Activated CD4-positive, CD25-positive, alpha-beta regulatory T cell treated with anti-CD3 and anti-CD28 coated beads, Interleukin-2, amount 50 U/mL, for 24 hours (primary cell): ENCODE results near the gene KIF1B.

ENCODE experiments used
- ATAC-seq, 2 donors: fragments of 150-1000 bp; cut with Tn5 transposase; one replicate each; pipeline ENCODE4 v1.10.0; 2021; ENCODE audit warnings: mild to moderate bottlenecking in 1 of 2, moderate library complexity in 1 of 2

KIF1B gene

DNA sequence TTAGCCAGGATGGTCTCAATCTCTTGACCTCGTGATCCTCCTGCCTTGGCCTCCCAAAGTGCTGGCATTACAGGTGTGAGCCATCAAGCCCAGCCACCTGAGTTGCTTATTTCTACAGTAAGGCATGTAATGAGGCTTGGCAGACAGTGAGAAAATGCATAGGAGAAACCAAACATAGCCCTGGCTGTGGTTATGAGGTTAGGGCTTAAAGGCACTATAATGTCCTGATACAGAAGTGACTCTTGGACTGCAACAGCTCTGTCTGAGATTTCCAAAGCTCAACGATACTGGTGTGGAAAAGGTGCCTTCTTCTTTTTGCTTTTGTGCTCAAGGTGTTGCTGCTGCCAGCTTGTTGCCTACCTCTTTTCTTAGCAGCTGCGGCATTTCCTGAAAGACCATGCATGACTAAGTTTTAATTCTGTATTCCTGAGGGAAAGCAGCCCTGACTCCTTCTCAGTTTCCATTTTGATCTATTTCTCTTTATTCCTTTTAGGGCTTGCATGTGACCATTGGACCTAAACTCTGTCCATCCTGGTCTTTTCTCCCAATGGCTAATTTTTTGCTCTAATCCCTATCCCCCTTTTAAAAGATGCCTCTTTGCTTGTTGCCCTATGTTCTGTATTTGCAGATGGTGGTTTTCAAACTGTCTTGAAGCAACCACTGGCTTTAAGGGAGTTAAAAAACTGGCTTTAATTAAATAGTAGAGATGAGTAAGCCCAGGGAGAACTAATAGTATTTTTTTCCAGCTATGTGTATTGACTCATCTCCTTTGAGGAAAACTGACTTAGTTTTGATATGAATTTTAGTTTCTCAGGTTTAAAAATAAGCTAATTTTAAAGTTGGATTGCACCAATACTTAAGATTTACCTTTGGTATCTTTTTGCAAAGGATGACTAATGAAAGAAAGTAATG is 70.3 kb downstream of the KIF1B start:
- peak; percentile 54 to 60 for ATAC-seq

DNA sequence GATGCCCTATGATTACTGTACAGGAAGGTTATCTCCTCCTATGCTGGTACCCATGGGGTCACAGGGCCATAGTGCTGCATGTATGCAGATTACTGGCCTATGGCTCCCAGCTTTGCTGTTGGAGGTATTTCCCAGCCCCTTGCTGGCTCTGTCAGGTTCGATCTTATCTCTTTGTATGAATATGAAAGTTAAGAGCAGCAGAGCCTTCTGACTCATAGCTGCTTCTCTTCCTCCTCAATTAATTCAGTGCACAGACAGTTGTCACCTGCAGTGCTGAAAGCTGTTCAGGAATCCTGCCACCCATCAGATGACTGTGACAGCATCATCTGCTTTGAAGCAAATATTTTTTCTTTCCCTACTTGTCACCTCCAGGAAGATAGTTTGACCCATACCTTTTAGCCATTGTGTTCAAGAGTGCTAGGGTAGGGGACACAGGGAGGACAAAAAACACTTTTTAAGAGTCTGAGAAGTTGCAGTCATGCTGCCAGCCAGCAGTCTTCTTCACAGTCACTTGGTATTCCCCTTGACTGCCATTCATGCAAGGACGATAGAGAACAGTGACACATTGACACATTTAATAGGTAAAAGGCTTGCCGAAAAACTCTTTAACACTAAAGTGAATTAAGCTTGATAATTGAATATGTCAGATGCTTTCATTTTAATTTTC is 73.1 kb downstream of the KIF1B start:
- peak; percentile 81 to 83 for ATAC-seq

DNA sequence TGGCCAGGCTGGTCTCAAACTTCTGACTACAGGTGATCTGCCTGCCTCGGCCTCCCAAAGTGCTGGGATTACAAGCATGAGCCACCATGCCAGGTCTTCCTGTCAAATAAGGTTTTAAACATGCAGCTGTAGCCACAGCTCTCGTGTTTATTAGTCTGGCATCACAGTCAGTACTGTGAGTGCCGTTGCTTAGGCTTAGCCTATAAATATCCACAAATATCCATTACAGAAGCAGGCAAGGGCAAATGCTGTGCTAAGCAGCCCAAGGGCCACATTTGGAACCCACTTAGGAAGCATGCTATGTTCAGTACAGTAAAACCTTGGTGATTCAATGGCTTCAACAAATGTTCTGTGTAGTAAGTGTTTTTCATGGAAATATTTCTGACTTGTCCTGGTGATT is 75.9 kb downstream of the KIF1B start:
- ATAC-seq: no peak

DNA sequence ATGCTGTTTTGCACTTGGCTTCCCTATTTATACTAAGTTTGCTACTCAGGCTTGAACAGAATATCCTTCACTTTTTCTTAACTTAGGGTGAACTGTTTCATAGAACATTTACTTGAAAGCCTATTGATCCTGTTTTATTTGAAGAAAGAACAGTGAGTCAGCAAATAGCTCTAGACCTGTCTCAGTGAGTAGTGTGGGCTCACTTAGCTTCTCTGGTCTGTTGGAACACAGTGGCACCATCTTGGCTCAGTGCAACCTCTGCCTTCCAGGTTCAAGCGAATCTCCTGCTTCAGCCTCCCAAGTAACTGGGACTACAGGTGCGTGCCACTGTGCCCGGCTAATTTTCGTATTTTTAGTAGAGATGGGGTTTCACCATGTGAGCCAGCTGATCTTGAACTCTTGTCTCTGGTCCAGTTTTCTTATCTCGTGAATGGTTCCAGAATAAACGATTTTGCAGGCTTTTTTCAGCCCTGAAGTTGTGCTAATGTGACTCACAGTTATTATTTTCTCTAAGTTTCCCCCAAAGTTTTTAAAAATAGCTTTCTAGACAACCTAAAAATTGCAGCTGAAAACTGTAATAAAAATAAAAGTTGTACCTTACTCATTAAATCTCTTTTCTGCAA is 76.8 kb downstream of the KIF1B start:
- ATAC-seq: no peak

DNA sequence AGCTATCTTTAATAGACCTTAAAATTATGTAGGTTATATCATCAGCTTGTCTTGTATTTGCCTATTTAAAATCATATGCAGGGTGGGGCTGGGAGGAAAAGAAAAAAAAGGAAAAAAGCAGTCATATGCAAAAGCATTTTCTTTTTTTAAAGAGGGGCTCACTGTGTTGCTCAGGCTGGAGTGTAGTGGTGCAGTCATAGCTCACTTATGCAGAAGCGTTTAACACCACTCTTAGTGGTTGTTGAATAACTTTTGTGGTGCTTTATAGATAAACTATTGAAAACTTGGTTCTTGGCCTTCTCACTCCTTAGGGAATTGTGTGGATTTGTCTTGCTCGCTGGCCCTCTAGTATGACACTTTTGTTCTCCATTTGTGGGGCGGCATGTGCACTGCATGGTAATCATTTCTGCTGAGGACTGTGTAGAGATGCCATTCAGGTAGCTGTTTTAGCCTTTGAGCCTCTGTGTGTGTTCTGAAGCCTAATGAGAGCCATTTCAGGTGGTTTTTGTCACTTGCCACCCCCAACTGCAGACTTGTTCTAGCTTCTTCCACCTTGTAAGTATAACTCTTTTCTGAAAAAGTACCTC is 77.8 kb downstream of the KIF1B start:
- ATAC-seq: no peak

DNA sequence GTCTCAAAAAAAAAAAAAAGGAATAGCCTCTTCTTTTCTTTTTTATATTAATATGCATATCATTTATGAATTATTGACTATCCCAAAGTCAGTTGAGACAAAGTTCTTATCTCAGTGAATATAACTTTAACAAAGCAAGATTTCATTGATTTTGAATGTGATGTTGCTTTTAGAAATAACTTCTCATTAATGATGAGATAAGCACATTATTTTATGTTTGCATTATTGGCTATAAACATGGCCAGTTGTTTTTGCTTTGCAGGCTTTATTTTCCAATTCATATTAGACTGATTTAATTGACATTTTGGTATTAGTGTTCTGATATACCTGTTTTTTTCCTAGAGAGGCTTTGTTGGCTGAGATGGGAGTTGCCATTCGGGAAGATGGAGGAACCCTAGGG is 81.3 kb downstream of the KIF1B start:
- ATAC-seq: no peak

DNA sequence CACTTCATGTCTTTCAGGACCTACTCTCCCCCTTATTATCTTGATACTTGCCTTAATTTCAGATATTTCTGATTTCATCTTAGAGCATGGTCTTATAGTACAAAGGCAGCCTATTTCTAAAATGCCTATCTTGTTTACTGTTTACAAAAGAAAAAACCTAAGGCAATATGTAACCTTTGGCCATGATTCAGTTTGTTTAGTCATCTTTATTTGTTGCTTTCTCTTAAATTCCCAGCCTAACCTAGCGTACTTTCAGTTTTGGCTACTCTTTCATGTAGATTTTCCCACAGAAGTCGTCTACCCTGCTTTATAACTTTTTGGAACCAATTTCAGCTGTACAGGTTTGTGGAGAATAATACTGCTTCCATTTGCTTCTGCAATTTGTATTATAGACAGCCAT is 81.8 kb downstream of the KIF1B start:
- ATAC-seq: no peak

DNA sequence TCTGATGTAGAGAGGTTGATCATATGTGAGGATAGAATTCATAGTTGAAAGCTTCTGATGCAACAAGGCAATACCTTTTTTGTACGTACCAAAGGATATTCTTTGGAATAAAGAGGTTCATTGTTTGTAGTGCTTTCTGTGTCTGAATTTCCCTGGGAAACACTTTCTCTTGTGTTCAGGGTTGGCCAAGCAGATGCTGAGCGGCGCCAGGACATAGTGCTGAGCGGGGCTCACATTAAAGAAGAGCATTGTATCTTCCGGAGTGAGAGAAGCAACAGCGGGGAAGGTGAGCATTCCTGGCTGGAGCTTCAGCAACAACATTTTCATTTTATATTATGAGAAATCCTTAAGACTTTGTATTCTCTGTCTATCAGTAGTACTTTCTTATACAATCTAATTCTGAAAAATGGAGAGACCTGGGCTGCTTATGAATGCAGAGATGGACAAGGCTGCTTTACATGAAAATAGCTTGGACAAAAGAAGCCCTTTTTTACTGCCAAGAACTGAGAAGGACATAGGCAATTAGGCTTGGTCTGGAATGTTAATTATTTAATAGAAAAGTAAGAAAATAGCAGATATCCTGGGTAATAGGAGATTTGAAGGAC is 85.2 kb downstream of the KIF1B start:
- ATAC-seq: no peak

DNA sequence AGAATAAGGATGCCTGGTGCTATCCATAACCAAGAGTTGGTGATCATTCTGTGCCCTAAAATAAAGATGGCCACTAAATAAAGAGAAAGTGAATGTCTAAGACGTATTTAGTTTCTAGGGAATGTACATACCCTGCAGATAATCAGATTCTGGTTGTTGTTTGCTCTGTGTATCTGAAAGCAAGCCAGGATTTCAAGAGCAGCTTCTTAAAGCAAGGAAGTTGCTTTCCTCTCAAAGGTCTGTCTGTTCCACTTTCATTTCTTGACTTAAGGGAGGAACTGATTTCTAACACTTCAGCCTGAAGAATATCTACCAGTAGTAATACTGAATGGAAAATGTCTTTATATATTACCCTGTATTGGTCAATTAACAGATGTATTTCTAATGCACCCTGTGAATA is 88.8 kb downstream of the KIF1B start:
- ATAC-seq: no peak

DNA sequence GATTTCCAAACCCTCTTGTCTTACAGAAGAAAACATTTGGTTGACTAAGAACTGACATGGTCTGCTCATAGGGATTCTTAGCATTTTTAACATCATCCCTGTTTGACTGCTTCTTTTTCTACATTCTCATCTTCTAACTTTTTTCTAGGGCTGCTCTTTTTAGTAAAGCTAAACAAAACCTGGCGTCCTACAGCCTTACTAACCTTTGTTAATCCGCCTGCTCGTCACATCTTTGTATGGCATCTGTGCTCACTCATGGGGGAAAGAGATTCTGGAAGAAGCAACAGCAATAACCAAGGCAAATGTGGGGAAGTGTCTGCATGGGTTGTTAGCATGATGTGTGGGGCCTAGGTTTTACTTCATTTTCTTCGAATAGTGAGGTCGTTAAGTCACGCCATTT is 92.0 kb downstream of the KIF1B start:
- ATAC-seq: no peak

DNA sequence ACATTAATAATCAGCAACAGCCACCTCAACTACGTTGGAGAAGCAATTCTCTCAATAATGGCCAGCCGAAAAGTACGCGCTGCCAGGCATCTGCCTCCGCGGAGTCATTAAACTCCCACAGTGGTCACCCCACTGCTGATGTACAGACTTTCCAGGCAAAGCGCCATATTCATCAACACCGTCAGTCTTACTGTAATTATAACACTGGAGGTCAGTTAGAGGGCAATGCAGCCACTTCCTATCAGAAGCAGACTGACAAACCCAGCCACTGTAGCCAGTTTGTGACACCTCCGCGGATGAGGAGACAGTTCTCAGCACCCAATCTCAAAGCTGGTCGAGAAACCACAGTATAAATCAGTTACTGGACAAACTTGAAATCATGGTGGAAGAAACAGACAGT is 93.9 kb downstream of the KIF1B start:
- no peak for ATAC-seq

DNA sequence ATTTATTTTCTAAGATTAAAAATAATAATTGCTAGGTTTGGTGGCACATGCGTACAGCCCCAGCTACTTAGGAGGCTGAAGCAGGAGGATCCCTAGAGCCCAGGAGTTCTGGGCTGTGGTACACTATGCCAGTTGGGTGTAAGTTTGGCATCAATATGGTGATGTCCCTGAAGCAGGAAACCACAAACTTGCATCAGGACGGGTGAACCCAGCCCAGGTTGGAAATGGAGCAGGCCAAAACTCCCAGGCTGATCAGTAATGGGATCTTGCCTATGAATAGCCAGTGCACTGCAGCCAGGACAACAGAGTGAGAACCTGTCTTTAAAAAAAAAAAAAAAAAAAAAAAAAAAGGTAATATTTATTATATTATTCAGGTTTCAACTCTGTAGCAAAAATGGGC is 96.1 kb downstream of the KIF1B start:
- ATAC-seq: no peak

DNA sequence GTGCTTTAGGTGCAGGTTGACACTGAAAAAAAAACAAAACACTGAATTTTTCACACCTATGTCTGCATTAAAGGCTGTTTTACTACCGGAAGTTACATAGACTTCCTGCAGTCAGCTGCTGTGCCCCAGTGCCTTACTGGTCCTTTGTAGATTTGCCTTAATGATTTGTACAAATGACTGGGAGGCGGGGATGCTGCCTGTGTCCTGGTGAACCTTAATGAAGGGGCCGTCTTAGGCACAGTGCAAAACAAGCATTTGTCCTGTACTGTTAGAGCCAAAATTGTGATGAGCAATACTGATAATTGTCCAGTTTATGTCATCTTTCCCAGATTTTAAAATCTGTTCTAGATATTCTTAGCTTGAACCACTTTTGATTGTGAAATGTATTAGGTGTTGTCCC is 97.6 kb downstream of the KIF1B start:
- peak; percentile 46 to 56 for ATAC-seq

DNA sequence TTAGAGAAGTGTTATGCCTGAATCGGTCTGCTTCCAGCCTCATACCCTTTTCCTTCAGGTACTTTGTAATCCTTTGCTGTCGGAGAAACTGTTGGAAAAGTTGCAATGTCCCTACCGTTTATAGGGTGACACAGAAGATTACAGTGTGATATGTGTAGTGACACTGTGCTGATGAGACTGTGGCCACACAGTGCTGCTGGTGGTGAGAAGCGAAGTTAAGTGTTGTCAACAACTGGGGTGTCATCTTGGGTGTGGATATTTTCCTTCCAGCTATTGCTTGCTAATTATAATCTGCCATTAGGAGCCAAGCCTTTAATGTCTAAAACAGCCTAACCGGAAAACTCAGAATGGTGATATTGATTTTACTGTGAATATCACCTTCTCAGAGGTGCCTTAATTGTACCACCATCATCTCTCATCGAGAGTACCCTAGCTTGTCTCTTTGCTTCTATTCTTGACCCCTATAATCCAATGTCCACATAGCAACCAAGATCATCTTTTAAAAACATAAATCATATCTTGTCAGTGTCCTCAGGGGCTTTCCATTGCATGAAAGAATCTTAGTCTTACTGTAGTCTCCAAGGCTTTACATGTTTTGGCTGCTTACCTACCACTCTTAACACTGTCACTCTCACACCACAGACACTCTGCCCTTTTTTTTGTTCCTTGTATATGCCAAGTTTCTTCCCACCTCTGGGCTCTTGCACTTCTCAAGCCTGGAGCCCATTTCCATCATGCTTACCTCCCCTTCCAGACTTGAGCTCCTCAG is 99.1 kb downstream of the KIF1B start:
- no peak for ATAC-seq

DNA sequence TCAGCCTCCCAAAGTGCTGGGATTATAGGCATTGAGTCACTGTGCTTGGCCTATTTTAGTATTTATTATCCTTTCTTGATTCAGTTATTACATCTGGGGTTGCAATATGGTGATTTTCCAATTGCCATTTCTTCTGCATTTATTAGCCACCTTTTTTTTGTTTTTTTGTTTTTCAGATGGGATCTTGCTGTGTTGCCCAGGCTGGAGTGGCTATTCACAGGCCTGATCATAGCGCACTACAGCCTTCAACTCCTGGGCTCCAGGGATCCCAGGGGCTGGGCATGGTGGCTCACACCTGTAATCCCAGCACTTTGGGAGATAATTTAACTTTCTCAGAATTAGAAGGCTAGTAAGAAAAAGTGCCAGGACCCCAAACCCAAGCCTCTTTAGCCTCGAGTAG is 106.4 kb downstream of the KIF1B start:
- ATAC-seq: no peak

DNA sequence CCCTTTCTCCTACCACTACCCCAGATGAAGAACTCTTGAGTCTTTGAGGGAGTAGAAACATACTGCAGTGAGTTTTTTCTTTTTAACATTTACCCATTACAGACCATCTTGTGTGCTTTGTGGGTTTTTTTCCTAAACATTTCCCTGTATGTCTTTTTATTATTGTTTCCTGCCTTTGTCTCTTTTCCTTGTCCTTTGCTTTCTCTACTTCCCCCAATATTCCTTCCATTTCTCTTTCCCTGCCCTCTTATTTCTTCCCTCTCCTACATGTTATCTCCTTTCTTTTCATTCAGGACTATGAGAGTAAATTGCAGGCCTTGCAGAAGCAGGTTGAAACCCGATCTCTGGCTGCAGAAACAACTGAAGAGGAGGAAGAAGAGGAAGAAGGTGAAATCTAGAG is 109.4 kb downstream of the KIF1B start:
- no peak for ATAC-seq

DNA sequence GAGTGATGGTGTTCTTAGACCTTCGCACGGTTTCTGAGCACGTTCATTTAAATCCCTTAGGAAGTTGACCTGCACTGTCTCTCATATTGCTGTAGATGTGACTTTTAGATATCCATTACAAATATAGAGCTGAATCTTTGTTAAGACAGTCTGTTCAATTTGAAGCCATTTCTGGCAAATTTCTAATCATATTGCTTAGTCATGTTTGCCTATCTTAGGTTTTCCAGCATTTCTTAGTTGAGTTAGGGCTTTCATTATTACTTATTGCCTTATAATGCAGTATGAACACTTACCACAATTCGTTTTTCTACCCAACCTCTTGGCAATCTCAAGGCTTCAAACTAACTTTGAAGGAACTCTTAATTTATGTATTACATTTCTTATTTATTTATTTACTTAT is 110.0 kb downstream of the KIF1B start:
- no peak for ATAC-seq

DNA sequence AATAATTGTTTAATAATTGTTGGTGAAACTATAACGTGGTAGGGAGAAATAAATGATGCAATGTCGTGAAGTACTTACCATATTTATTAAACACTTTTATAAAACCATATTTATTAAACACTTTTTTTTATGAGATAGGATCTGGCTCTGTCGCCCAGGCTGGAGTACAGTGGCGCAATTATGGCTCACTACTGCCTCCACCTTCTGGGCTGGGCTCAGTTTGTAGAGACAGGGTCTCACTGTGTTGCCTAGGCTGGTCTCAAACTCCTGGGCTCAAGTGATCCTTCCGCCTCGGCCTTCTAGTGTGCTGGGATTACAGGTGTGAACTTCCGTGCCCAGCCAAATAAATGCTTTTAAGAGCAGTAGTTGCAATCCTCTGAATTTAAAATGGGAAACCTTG is 112.5 kb downstream of the KIF1B start:
- no peak for ATAC-seq

DNA sequence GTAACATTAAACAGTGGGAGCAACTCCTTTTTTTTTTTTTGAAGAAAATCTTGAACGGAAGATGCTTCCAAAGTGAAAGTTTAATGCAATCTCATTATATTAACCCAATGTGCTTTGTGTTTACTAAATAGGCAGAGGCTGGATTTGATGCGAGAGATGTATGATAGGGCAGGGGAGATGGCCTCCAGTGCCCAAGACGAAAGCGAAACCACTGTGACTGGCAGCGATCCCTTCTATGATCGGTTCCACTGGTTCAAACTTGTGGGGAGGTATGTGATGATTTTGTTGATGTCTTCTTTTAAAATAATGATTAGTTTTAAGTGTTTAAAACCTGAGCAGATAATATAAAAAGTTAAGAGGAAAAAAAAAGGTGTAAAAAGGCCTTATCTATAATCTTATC is 114.3 kb downstream of the KIF1B start:
- no peak for ATAC-seq

DNA sequence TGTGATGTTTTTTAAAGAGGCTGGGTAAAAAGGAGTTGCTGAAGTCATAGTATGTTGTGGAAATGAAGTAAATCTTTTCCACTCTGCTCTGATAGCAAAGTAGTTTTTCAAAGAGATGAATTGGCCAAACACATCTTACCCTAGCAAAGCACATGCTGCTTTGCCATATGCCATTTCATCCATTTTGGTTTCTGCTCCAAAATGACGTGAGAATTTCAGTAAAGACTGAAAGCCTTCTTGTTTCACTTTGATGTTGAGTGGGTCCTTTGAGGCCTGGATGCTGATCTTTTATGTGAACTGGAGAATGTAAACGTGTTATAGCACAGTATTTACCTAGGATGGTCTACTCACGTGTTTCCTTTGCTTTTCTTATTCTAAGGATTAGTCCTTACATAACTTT is 115.2 kb downstream of the KIF1B start:
- ATAC-seq: no peak

DNA sequence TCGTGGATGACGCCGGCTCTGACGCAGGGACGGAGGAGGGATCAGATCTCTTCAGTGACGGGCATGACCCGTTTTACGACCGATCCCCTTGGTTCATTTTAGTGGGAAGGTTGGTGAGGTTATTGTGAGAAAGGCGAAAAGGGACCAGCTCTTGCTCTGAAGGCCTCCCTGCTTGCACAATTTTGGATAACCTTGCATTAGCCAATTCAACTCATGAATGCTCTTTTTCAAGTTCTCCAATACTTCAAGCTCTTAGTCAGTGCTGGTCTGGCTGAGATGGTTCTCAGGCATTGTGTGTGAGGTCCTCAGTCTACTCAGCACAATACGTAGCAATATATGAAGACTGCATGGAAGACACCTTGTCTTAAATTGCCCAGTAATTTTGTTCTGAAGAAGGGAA is 115.9 kb downstream of the KIF1B start:
- no peak for ATAC-seq
